ENCODE results near the gene CTNND2.
"Not testable (repeated sequence)": the region's sequence is repeated elsewhere in the genome, so short reads cannot be mapped to it uniquely, and the experiment has no call there.

CTNND2 gene

GRCh38 chr5:11383506-11384095, 520.6 kb downstream of the CTNND2 start:
- DNase-seq = no peak

- no peak for DNase-seq
Observed at GRCh38 chr5:11378461-11378860, 525.8 kb downstream of the CTNND2 start.

- DNase-seq = peak; percentile 59
Observed at GRCh38 chr5:11377896-11378295, 526.4 kb downstream of the CTNND2 start.

- no peak for DNase-seq
Observed at GRCh38 chr5:11372191-11372590, 532.1 kb downstream of the CTNND2 start.

GRCh38 chr5:11371021-11371420, 533.2 kb downstream of the CTNND2 start:
- DNase-seq = no peak

GRCh38 chr5:11364531-11364930, 539.7 kb downstream of the CTNND2 start:
- no peak for DNase-seq

- DNase-seq = no peak
Observed at GRCh38 chr5:11363631-11364178, 540.5 kb downstream of the CTNND2 start.

- no peak for DNase-seq
Observed at GRCh38 chr5:11361768-11362167, 542.5 kb downstream of the CTNND2 start.

GRCh38 chr5:11357928-11358327, 546.3 kb downstream of the CTNND2 start:
- DNase-seq = no peak

GRCh38 chr5:11355491-11355890, 548.8 kb downstream of the CTNND2 start:
- no peak for DNase-seq

- no peak for DNase-seq
Observed at GRCh38 chr5:11346336-11346735, 557.9 kb downstream of the CTNND2 start.

- DNase-seq = no peak
Observed at GRCh38 chr5:11335881-11336760, 568.1 kb downstream of the CTNND2 start.

GRCh38 chr5:11334404-11334803, 569.8 kb downstream of the CTNND2 start:
- DNase-seq = no peak

GRCh38 chr5:11329679-11330078, 574.6 kb downstream of the CTNND2 start:
- DNase-seq = no peak

- peak; percentile 2 for DNase-seq
Observed at GRCh38 chr5:11324521-11325289, 579.5 kb downstream of the CTNND2 start.

GRCh38 chr5:11323761-11324160, 580.5 kb downstream of the CTNND2 start:
- no peak for DNase-seq

- DNase-seq = peak; percentile 21
Observed at GRCh38 chr5:11322133-11322532, 582.1 kb downstream of the CTNND2 start.

GRCh38 chr5:11319836-11320580, 584.2 kb downstream of the CTNND2 start:
- peak; percentile 5 for DNase-seq

- not testable (repeated sequence) for DNase-seq
Observed at GRCh38 chr5:11313694-11314093, 590.6 kb downstream of the CTNND2 start.

- no peak for DNase-seq
Observed at GRCh38 chr5:11311731-11312130, 592.5 kb downstream of the CTNND2 start.

GRCh38 chr5:11311272-11311671, 593.0 kb downstream of the CTNND2 start:
- DNase-seq = no peak

- DNase-seq = no peak
Observed at GRCh38 chr5:11310158-11310557, 594.1 kb downstream of the CTNND2 start.

All from fibroblast of skin of scalp (primary cell).